ENCODE data around the gene C1orf21.

Gene C1orf21

GRCh38 chr1:184621260-184621659, 234.4 kb downstream of the C1orf21 start:
- H3K4me3 ChIP-seq (ENCODE audit: low read length) = no peak overlapping the region
- H3K27ac ChIP-seq (ENCODE audit: low read depth, low read length) = no peak overlapping the region
- no peaks in the 10 kb centered on the region for H3K27me3 ChIP-seq (ENCODE audit: insufficient read depth, low read length)
- 94% methylated on average over 5 of the region's 5 CpGs for WGBS
- no peak overlapping the region for H3K9ac ChIP-seq (ENCODE audit: low read depth, low read length)
- H3K4me1 ChIP-seq (ENCODE audit: insufficient read depth, low read length) = no peaks in the 10 kb centered on the region; the same call in 1 of the 2 replicates
- H3K9me3 ChIP-seq (ENCODE audit: insufficient read depth, low read depth, low read length) = no peaks in the 10 kb centered on the region
- no peaks in the 10 kb centered on the region for H3K36me3 ChIP-seq (ENCODE audit: insufficient read depth, low read length)

GRCh38 chr1:184622136-184622823, 235.5 kb downstream of the C1orf21 start:
- H3K36me3 ChIP-seq (ENCODE audit: insufficient read depth, low read length) = no peaks in the 10 kb centered on the region
- WGBS = 92% methylated on average over 9 of the region's 9 CpGs
- no peaks in the 10 kb centered on the region; the same call in 1 of the 2 replicates for H3K4me1 ChIP-seq (ENCODE audit: insufficient read depth, low read length)
- H3K9me3 ChIP-seq (ENCODE audit: insufficient read depth, low read depth, low read length) = no peaks in the 10 kb centered on the region
- H3K4me3 ChIP-seq (ENCODE audit: low read length) = no peak overlapping the region
- no peaks in the 10 kb centered on the region for H3K27me3 ChIP-seq (ENCODE audit: insufficient read depth, low read length)
- H3K27ac ChIP-seq (ENCODE audit: low read depth, low read length) = no peak overlapping the region
- H3K9ac ChIP-seq (ENCODE audit: low read depth, low read length) = no peak overlapping the region

DNA sequence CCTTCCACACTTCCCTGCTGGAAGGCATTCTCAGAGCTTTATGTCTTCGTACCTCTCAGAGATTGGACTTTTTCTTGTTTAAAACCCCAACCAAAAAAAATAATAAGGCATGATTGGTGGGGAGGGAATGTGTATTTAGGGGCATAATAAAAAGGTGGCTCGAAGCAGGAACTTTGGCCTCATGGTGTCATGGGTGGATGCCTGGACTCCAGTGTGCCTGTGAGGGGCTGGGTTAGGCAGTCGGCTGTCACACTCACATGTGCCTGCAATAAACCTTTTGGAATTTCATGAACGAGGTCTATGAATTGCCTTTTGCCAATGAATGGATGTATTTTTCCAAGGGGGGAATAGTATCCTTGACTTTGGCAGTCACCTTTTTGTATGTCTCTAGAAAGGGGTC, 236.6 kb downstream of the C1orf21 start:
- WGBS = 95% methylated on average over 4 of the region's 4 CpGs
- no peak overlapping the region for H3K9ac ChIP-seq (ENCODE audit: low read depth, low read length)
- no peak overlapping the region for H3K27ac ChIP-seq (ENCODE audit: low read depth, low read length)
- no peaks in the 10 kb centered on the region for H3K27me3 ChIP-seq (ENCODE audit: insufficient read depth, low read length)
- no peaks in the 10 kb centered on the region for H3K36me3 ChIP-seq (ENCODE audit: insufficient read depth, low read length)
- no peak overlapping the region for H3K4me3 ChIP-seq (ENCODE audit: low read length)
- no peaks in the 10 kb centered on the region for H3K9me3 ChIP-seq (ENCODE audit: insufficient read depth, low read depth, low read length)
- H3K4me1 ChIP-seq (ENCODE audit: insufficient read depth, low read length) = no peaks in the 10 kb centered on the region; the same call in 1 of the 2 replicates

GRCh38 chr1:184624051-184624450, 237.2 kb downstream of the C1orf21 start:
- Histone ChIP-seq H3K9me3 (ENCODE audit: insufficient read depth, low read depth, low read length) (no peaks in the 10 kb centered on the region), H3K4me3 (ENCODE audit: low read length) (no peak overlapping the region), H3K4me1 (ENCODE audit: insufficient read depth, low read length) (no peaks in the 10 kb centered on the region; the same call in 1 of the 2 replicates), H3K27me3 (ENCODE audit: insufficient read depth, low read length) (no peaks in the 10 kb centered on the region), H3K27ac (ENCODE audit: low read depth, low read length) (no peak overlapping the region), H3K36me3 (ENCODE audit: insufficient read depth, low read length) (no peaks in the 10 kb centered on the region), H3K9ac (ENCODE audit: low read depth, low read length) (no peak overlapping the region)
- WGBS = 84% methylated on average over 2 of the region's 2 CpGs

- Histone ChIP-seq H3K27ac (ENCODE audit: low read depth, low read length) (no peak overlapping the region), H3K9me3 (ENCODE audit: insufficient read depth, low read depth, low read length) (no peaks in the 10 kb centered on the region), H3K9ac (ENCODE audit: low read depth, low read length) (no peak overlapping the region), H3K4me1 (ENCODE audit: insufficient read depth, low read length) (peaks cover 2% of the 10 kb centered on the region), H3K36me3 (ENCODE audit: insufficient read depth, low read length) (no peaks in the 10 kb centered on the region), H3K27me3 (ENCODE audit: insufficient read depth, low read length) (no peaks in the 10 kb centered on the region), H3K4me3 (ENCODE audit: low read length) (no peak overlapping the region)
- WGBS = 83% methylated on average over 5 of the region's 5 CpGs
Observed at GRCh38 chr1:184624626-184625025, 237.8 kb downstream of the C1orf21 start.

DNA sequence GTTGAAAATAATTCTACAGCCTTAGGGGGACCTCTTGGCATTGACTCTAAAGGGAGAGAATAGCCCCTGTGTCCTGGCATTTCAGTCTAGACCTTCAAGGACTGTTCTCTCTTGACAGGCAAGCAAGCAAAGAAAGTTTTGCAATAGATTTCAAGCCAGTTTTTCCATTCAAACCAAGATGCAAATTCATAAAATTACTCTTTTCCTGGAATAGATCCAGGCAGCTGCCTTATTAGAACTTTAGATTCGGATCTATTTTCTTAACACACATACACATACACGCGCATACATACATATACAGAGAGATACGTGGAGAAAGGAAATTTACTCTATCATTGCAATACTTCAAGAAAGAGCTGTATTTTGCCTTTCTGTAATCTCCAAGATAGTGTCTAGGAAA, 238.4 kb downstream of the C1orf21 start:
- Histone ChIP-seq H3K4me1 (ENCODE audit: insufficient read depth, low read length) (peaks cover 6% of the 10 kb centered on the region), H3K27me3 (ENCODE audit: insufficient read depth, low read length) (no peaks in the 10 kb centered on the region)

GRCh38 chr1:184626076-184627006, 239.5 kb downstream of the C1orf21 start:
- no peak overlapping the region for H3K9ac ChIP-seq (ENCODE audit: low read depth, low read length)
- WGBS = 93% methylated on average over 13 of the region's 13 CpGs
- H3K27ac ChIP-seq (ENCODE audit: low read depth, low read length) = no peak overlapping the region
- no peak overlapping the region for H3K4me3 ChIP-seq (ENCODE audit: low read length)
- peaks cover 6% of the 10 kb centered on the region for H3K4me1 ChIP-seq (ENCODE audit: insufficient read depth, low read length)
- H3K27me3 ChIP-seq (ENCODE audit: insufficient read depth, low read length) = no peaks in the 10 kb centered on the region
- no peaks in the 10 kb centered on the region for H3K9me3 ChIP-seq (ENCODE audit: insufficient read depth, low read depth, low read length)
- H3K36me3 ChIP-seq (ENCODE audit: insufficient read depth, low read length) = no peaks in the 10 kb centered on the region

More for the DNA sequence above, 238.4 kb downstream of the C1orf21 start:
- no peaks in the 10 kb centered on the region for H3K36me3 ChIP-seq (ENCODE audit: insufficient read depth, low read length)
- H3K9me3 ChIP-seq (ENCODE audit: insufficient read depth, low read depth, low read length) = no peaks in the 10 kb centered on the region
- no peak overlapping the region for H3K4me3 ChIP-seq (ENCODE audit: low read length)
- no peak overlapping the region for H3K9ac ChIP-seq (ENCODE audit: low read depth, low read length)
- 93% methylated on average over 3 of the region's 4 CpGs for WGBS
- no peak overlapping the region for H3K27ac ChIP-seq (ENCODE audit: low read depth, low read length)

- 91% methylated on average over 2 of the region's 3 CpGs for WGBS
- Histone ChIP-seq H3K27ac (ENCODE audit: low read depth, low read length) (no peak overlapping the region), H3K27me3 (ENCODE audit: insufficient read depth, low read length) (no peaks in the 10 kb centered on the region)
Observed at GRCh38 chr1:184627007-184627341, 240.1 kb downstream of the C1orf21 start.

DNA sequence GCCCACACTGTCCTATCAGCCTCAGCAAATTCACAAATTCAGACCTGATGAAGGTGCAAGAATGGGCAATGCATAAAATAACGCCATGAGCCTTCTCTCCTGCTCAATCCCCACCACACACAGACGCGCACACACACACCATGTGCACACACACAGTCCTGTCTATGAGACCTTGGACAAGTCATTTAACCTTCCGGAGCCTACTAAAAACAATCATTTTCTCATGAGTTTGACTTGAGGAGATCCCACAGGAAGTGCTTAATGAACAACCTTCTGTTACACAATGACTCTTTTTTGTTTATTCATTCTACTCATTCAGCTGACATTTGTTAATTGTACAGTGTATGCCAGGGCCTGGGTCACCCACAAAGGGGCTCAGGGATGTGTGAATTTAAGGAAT, 242.4 kb downstream of the C1orf21 start:
- peaks cover 6% of the 10 kb centered on the region for H3K4me1 ChIP-seq (ENCODE audit: insufficient read depth, low read length)
- no peak overlapping the region for H3K27ac ChIP-seq (ENCODE audit: low read depth, low read length)
- no peak overlapping the region for H3K4me3 ChIP-seq (ENCODE audit: low read length)
- WGBS = 96% methylated on average over 4 of the region's 4 CpGs
- no peaks in the 10 kb centered on the region for H3K9me3 ChIP-seq (ENCODE audit: insufficient read depth, low read depth, low read length)
- H3K27me3 ChIP-seq (ENCODE audit: insufficient read depth, low read length) = no peaks in the 10 kb centered on the region
- H3K9ac ChIP-seq (ENCODE audit: low read depth, low read length) = no peak overlapping the region
- H3K36me3 ChIP-seq (ENCODE audit: insufficient read depth, low read length) = no peaks in the 10 kb centered on the region

More at GRCh38 chr1:184627007-184627341, 240.1 kb downstream of the C1orf21 start:
- H3K9ac ChIP-seq (ENCODE audit: low read depth, low read length) = no peak overlapping the region
- no peaks in the 10 kb centered on the region for H3K9me3 ChIP-seq (ENCODE audit: insufficient read depth, low read depth, low read length)
- H3K4me1 ChIP-seq (ENCODE audit: insufficient read depth, low read length) = peaks cover 6% of the 10 kb centered on the region
- no peaks in the 10 kb centered on the region for H3K36me3 ChIP-seq (ENCODE audit: insufficient read depth, low read length)
- H3K4me3 ChIP-seq (ENCODE audit: low read length) = no peak overlapping the region

DNA sequence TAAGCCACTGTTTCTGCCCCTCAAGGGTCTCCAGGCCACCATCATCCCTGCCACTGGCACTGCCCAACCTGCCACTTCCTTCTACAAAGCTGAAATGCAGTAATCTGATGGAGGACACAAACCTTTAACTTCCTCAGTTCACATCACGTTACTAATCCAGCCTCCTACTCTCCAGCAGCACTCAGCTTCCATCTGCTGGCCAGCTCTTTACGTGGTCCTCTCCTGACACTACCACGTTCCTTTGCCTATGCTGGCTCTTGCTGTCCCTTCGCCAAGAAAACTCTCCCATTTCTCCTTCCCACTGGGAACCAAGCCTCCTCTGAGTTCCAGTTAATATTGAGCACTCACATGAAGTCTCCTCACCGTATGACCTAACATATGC, 243.8 kb downstream of the C1orf21 start:
- WGBS = 92% methylated on average over 5 of the region's 5 CpGs
- Histone ChIP-seq H3K9me3 (ENCODE audit: insufficient read depth, low read depth, low read length) (no peaks in the 10 kb centered on the region), H3K27me3 (ENCODE audit: insufficient read depth, low read length) (no peaks in the 10 kb centered on the region), H3K36me3 (ENCODE audit: insufficient read depth, low read length) (no peaks in the 10 kb centered on the region), H3K4me3 (ENCODE audit: low read length) (no peak overlapping the region), H3K9ac (ENCODE audit: low read depth, low read length) (no peak overlapping the region), H3K27ac (ENCODE audit: low read depth, low read length) (no peak overlapping the region), H3K4me1 (ENCODE audit: insufficient read depth, low read length) (peaks cover 6% of the 10 kb centered on the region)

- no peak overlapping the region for H3K27ac ChIP-seq (ENCODE audit: low read depth, low read length)
- no peak overlapping the region for H3K4me3 ChIP-seq (ENCODE audit: low read length)
- no peak overlapping the region for H3K9ac ChIP-seq (ENCODE audit: low read depth, low read length)
- H3K4me1 ChIP-seq (ENCODE audit: insufficient read depth, low read length) = peaks cover 6% of the 10 kb centered on the region
- H3K27me3 ChIP-seq (ENCODE audit: insufficient read depth, low read length) = no peaks in the 10 kb centered on the region
- WGBS = 95% methylated on average over 8 of the region's 8 CpGs
- no peaks in the 10 kb centered on the region for H3K9me3 ChIP-seq (ENCODE audit: insufficient read depth, low read depth, low read length)
- H3K36me3 ChIP-seq (ENCODE audit: insufficient read depth, low read length) = no peaks in the 10 kb centered on the region
Observed at GRCh38 chr1:184632415-184633175, 245.8 kb downstream of the C1orf21 start.

Data from HUES64 (cell line).